Fibroblast of lung (primary cell): ENCODE results near the gene TLE2. TPM values are rescaled to one million over a fixed set of nuclear protein-coding genes. Genes with fewer than 3 reads are reported as not detected.

ENCODE experiments used
- DNase-seq, 2 donors: peaks; one replicate each; pipeline versions ENCODE4 v3.0.0 to v3.0.0-alpha.2; 2010; ENCODE audit warnings: low read depth in 2 of 2
- H2AFZ ChIP-seq: 2 replicates; pipeline ENCODE4 v1.5.1; 2012; ENCODE audit warnings: low read length, control low read depth, inconsistent platforms
- H3K27ac ChIP-seq: 2 replicates; pipeline ENCODE4 v1.5.1; 2011; ENCODE audit warnings: low read length, control low read depth; ENCODE audit not compliant: insufficient read depth
- H3K27me3 ChIP-seq: 2 replicates; pipeline ENCODE4 v1.5.1; 2011; ENCODE audit warnings: mild to moderate bottlenecking, low read length; ENCODE audit not compliant: control insufficient read depth, insufficient read depth
- H3K36me3 ChIP-seq: 2 replicates; pipeline ENCODE4 v1.5.1; 2011; ENCODE audit warnings: low read length; ENCODE audit not compliant: control insufficient read depth, insufficient read depth
- H3K4me1 ChIP-seq: 2 replicates; pipeline ENCODE4 v1.5.1; 2011; ENCODE audit warnings: low read length; ENCODE audit not compliant: control insufficient read depth, insufficient read depth; ENCODE audit errors: extremely low read depth
- H3K4me2 ChIP-seq: 2 replicates; pipeline ENCODE4 v1.5.1; 2011; ENCODE audit warnings: low read length, control low read depth; ENCODE audit not compliant: insufficient read depth; ENCODE audit errors: extremely low read depth
- H3K4me3 ChIP-seq, 4 experiments: fragments of 200-600 bp in 1 of 4; sonication (generic) in 1 of 4; replicated peaks in 1 of 4; 2 replicates each; pipeline ENCODE4 v1.5.1; 2011 to 2016; ENCODE audit warnings: low read length in 4 of 4, low read depth in 3 of 4, mild to moderate bottlenecking in 3 of 4, control low read depth in 2 of 4, inconsistent platforms in 1 of 4, mixed read lengths in 1 of 4; ENCODE audit not compliant: insufficient read depth in 1 of 4; ENCODE audit errors: control extremely low read depth in 1 of 4
- H3K79me2 ChIP-seq: 2 replicates; pipeline ENCODE4 v1.5.1; 2012; ENCODE audit warnings: mild to moderate bottlenecking, low read length, inconsistent platforms; ENCODE audit not compliant: control insufficient read depth, insufficient read depth
- H3K9ac ChIP-seq: 2 replicates; pipeline ENCODE4 v1.5.1; 2011; ENCODE audit warnings: mild to moderate bottlenecking, low read length, control low read depth; ENCODE audit not compliant: insufficient read depth
- H3K9me3 ChIP-seq: 2 replicates; pipeline ENCODE4 v1.5.1; 2012; ENCODE audit warnings: low read depth, low read length; ENCODE audit not compliant: control insufficient read depth, insufficient read depth
- H4K20me1 ChIP-seq: 2 replicates; pipeline ENCODE4 v1.5.1; 2011; ENCODE audit warnings: low read length; ENCODE audit not compliant: control insufficient read depth, insufficient read depth; ENCODE audit errors: extremely low read depth
- EZH2 ChIP-seq: IDR thresholded peaks from 2 replicates; pipeline ENCODE4 v1.5.1; 2012; ENCODE audit warnings: low read length, control low read depth, mild to moderate bottlenecking; ENCODE audit errors: missing control alignments
- polyA plus RNA-seq, 2 donors: library from polyadenylated mRNA; depleted of rRNA in 1 of 2; stranded (reverse) in 1 of 2; unstranded in 1 of 2; fragments of >200 nt; gene quantifications; 2 replicates each; pipeline ENCODE4 v1.2.1, GENCODE V29; 2011 to 2012; ENCODE audit warnings: missing spikeins in 1 of 2
- total RNA-seq: library from RNA; depleted of rRNA; stranded (reverse); fragments of >200 nt; gene quantifications from 2 replicates; pipeline ENCODE4 v1.2.1, GENCODE V29; 2014
- TF ChIP-seq, protein P1 (sequence below), 2 donors: IDR thresholded peaks in 1 of 2; conservative IDR thresholded peaks in 1 of 2; 1 replicate in 1 of 2; 2 replicates in 1 of 2; pipeline ENCODE4 v1.5.1; 2011 to 2012; ENCODE audit warnings: low read length in 2 of 2, control low read depth in 1 of 2, inconsistent platforms in 1 of 2, low read depth in 1 of 2, mild to moderate bottlenecking in 1 of 2

Gene TLE2
- total and polyA plus RNA-seq, 2 donors (not counting 1 experiment from before 2014, with no cell fraction given) = 1.8 to 3.8 TPM

DNA sequence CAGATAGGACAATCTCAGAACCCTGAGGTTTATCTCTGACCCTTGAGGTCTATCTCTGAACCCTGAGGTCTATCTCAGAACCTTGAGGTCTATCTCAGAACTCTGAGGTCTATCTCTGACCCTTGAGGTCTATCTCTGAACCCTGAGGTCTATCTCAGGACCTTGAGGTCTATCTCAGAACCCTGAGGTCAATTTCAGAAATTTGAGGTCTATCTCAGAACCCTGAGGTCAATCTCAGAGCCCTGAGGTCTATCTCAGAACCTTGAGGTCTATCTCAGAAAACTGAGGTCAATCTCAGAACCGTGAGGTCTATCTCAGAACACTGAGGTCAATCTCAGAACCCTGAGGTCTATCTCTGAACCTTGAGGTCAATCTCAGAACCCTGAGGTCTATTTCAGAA lies 2.3 kb downstream of the TLE2 start:
- Histone ChIP-seq H3K27ac (no peak overlapping the region), H3K9me3 (no peaks in the 10 kb centered on the region), H3K36me3 (no peaks in the 10 kb centered on the region), H3K9ac (no peak overlapping the region), H3K4me3 (no peak overlapping the region), H3K27me3 (peaks cover 19% of the 10 kb centered on the region), H3K79me2 (no peaks in the 10 kb centered on the region), H3K4me2 (no peak overlapping the region), H2AFZ (no peak overlapping the region), H3K4me1 (no peaks in the 10 kb centered on the region), H4K20me1 (no peaks in the 10 kb centered on the region)
- TF ChIP-seq EZH2 = no peak
- TF ChIP-seq, protein P1, sequence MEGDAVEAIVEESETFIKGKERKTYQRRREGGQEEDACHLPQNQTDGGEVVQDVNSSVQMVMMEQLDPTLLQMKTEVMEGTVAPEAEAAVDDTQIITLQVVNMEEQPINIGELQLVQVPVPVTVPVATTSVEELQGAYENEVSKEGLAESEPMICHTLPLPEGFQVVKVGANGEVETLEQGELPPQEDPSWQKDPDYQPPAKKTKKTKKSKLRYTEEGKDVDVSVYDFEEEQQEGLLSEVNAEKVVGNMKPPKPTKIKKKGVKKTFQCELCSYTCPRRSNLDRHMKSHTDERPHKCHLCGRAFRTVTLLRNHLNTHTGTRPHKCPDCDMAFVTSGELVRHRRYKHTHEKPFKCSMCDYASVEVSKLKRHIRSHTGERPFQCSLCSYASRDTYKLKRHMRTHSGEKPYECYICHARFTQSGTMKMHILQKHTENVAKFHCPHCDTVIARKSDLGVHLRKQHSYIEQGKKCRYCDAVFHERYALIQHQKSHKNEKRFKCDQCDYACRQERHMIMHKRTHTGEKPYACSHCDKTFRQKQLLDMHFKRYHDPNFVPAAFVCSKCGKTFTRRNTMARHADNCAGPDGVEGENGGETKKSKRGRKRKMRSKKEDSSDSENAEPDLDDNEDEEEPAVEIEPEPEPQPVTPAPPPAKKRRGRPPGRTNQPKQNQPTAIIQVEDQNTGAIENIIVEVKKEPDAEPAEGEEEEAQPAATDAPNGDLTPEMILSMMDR (conservative IDR thresholded peaks at IDR 0.05 in 1 of 2, IDR thresholded peaks at IDR 0.05 in 1 of 2; ENCODE audit: low read depth in 1 of 2, low read length in 2 of 2) = no peak
- DNase-seq = no peak

DNA sequence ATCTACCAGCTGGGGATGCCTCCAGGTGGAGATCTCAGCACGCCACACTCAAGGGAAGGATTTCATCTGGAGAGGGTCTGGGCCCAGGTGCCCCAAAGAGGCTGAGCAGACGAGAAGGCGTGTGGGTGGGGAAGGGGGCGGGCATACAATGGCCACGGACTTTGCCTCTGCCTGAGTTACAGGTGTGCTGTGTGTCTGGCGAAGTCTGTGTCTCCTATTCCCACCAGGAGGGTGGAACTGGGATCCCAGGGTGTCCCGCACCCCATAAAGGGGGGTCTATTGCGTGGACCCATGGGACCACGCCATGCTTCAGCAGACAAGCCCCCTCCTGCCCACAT lies 3.6 kb downstream of the TLE2 start:
- Histone ChIP-seq H4K20me1 (no peaks in the 10 kb centered on the region), H3K9me3 (no peaks in the 10 kb centered on the region), H3K27me3 (peaks cover 15% of the 10 kb centered on the region), H3K4me3 (no peak overlapping the region), H3K36me3 (no peaks in the 10 kb centered on the region), H3K4me2 (no peak overlapping the region), H2AFZ (no peak overlapping the region), H3K27ac (no peak overlapping the region), H3K4me1 (no peaks in the 10 kb centered on the region), H3K9ac (no peak overlapping the region), H3K79me2 (no peaks in the 10 kb centered on the region)
- no peak for DNase-seq
- TF ChIP-seq, protein P1 (conservative IDR thresholded peaks at IDR 0.05 in 1 of 2, IDR thresholded peaks at IDR 0.05 in 1 of 2; ENCODE audit: low read depth in 1 of 2, low read length in 2 of 2) = no peak
- TF ChIP-seq EZH2 = no peak

GRCh38 chr19:3024870-3025548 lies 4.1 kb downstream of the TLE2 start:
- no peak overlapping the region for H3K4me2 ChIP-seq
- no peak overlapping the region for H2AFZ ChIP-seq
- no peak for TF ChIP-seq EZH2
- peaks cover 12% of the 10 kb centered on the region for H3K27me3 ChIP-seq
- no peak for DNase-seq
- H3K36me3 ChIP-seq = no peaks in the 10 kb centered on the region
- no peaks in the 10 kb centered on the region for H3K4me1 ChIP-seq
- H3K9ac ChIP-seq = no peak overlapping the region
- no peaks in the 10 kb centered on the region for H3K9me3 ChIP-seq
- no peak overlapping the region for H3K27ac ChIP-seq
- no peaks in the 10 kb centered on the region for H4K20me1 ChIP-seq
- H3K79me2 ChIP-seq = no peaks in the 10 kb centered on the region
- no peak overlapping the region for H3K4me3 ChIP-seq
